Astrocyte of the spinal cord (primary cell): ENCODE measurements around the gene SIPA1L3.
A peak's percentile ranks its signal among the peaks of the same experiment; 100 is the strongest.

ENCODE experiments used
- DNase-seq: peaks from one replicate; pipeline ENCODE4 v3.0.0; 2011; ENCODE audit warnings: low read depth, low spot score
- H3K4me3 ChIP-seq: 2 replicates; pipeline ENCODE4 v1.5.1; 2011; ENCODE audit warnings: low read depth, mild to moderate bottlenecking, low read length, moderate library complexity
- in situ Hi-C: cut with HindIII; loops from 2 replicates; pipeline ENCODE4 v1.10.0; 2017; ENCODE audit warnings: low sequenced_read_pairs
- TF ChIP-seq, protein P1 (sequence below): IDR thresholded peaks from 2 replicates; pipeline ENCODE4 v1.5.1; 2012; ENCODE audit warnings: low read depth, mild to moderate bottlenecking, low read length, inconsistent platforms

Gene SIPA1L3

GRCh38 chr19:37933937-37934358 is 26.9 kb downstream of the SIPA1L3 start:
- DNase-seq = peak; percentile 34
- in situ Hi-C loops = no loop called here
- H3K4me3 ChIP-seq = no peak overlapping the region
- TF ChIP-seq, protein P1, sequence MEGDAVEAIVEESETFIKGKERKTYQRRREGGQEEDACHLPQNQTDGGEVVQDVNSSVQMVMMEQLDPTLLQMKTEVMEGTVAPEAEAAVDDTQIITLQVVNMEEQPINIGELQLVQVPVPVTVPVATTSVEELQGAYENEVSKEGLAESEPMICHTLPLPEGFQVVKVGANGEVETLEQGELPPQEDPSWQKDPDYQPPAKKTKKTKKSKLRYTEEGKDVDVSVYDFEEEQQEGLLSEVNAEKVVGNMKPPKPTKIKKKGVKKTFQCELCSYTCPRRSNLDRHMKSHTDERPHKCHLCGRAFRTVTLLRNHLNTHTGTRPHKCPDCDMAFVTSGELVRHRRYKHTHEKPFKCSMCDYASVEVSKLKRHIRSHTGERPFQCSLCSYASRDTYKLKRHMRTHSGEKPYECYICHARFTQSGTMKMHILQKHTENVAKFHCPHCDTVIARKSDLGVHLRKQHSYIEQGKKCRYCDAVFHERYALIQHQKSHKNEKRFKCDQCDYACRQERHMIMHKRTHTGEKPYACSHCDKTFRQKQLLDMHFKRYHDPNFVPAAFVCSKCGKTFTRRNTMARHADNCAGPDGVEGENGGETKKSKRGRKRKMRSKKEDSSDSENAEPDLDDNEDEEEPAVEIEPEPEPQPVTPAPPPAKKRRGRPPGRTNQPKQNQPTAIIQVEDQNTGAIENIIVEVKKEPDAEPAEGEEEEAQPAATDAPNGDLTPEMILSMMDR = no peak

GRCh38 chr19:37935341-37935740 is 28.3 kb downstream of the SIPA1L3 start:
- H3K4me3 ChIP-seq = no peak overlapping the region
- in situ Hi-C loops = no loop called here
- DNase-seq = no peak
- TF ChIP-seq, protein P1 = no peak

GRCh38 chr19:37936166-37936565 is 29.2 kb downstream of the SIPA1L3 start:
- no peak overlapping the region for H3K4me3 ChIP-seq
- TF ChIP-seq, protein P1 = no peak
- no peak for DNase-seq
- in situ Hi-C loops = no loop called here

DNA sequence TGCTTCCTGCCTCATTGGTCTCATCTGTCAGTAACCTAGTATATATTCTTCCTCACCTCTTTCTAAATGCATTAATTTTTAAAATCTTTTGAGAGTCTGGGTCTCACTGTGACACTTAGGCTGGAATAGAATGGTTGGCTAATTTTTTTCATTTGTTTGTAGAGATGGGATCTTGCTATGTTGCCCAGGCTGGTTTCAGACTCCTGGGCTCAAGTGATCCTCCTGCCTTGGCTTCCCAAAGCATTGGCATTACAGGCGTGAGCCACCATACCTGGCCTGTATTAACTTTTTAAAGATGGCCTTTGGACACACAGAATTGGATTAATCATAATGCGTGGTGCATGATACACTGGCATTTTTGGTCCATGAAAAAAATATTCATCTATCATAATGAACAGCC is 29.9 kb downstream of the SIPA1L3 start:
- in situ Hi-C loops = no loop called here
- no peak for DNase-seq
- TF ChIP-seq, protein P1 = no peak
- H3K4me3 ChIP-seq = no peak overlapping the region

GRCh38 chr19:37938353-37938752 is 31.3 kb downstream of the SIPA1L3 start:
- H3K4me3 ChIP-seq = no peak overlapping the region
- DNase-seq = no peak
- in situ Hi-C loops = no loop called here
- TF ChIP-seq, protein P1 = no peak

- H3K4me3 ChIP-seq = no peak overlapping the region
- DNase-seq = no peak
- TF ChIP-seq, protein P1 = no peak
- in situ Hi-C loops = no loop called here
Measured at GRCh38 chr19:37941782-37942515, 34.9 kb downstream of the SIPA1L3 start.

- in situ Hi-C loops = no loop called here
- no peak overlapping the region for H3K4me3 ChIP-seq
- DNase-seq = no peak
- TF ChIP-seq, protein P1 = no peak
Measured at GRCh38 chr19:37942516-37942902, 35.5 kb downstream of the SIPA1L3 start.
